ENCODE results near the gene FAM219B. TPM values are rescaled to one million over a fixed set of nuclear protein-coding genes. Genes with fewer than 3 reads are reported as not detected.

The FAM219B gene
- total and polyA plus RNA-seq, 2 donors from 2014 or later = 41.7 to 76.5 TPM

DNA sequence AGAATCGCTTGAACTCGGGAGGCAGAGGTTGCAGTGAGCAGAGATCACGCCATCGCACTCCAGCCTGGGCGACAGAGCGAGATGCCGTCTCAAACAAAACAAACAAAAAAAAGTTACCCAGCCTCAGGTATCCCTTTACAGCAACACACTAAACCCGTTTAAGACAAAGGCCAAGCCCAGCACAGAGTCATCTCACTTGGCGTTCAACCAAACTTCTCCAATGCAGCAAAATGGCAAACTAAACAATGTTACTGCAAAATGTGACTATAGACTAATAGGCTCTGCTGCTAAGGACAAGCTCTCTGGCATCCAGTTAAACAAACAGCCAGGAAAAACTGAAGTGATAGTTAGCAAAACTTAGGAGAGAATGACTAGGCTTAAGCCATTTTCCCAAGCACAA is 6.4 kb upstream of the FAM219B start:
- TF ChIP-seq, protein P1, sequence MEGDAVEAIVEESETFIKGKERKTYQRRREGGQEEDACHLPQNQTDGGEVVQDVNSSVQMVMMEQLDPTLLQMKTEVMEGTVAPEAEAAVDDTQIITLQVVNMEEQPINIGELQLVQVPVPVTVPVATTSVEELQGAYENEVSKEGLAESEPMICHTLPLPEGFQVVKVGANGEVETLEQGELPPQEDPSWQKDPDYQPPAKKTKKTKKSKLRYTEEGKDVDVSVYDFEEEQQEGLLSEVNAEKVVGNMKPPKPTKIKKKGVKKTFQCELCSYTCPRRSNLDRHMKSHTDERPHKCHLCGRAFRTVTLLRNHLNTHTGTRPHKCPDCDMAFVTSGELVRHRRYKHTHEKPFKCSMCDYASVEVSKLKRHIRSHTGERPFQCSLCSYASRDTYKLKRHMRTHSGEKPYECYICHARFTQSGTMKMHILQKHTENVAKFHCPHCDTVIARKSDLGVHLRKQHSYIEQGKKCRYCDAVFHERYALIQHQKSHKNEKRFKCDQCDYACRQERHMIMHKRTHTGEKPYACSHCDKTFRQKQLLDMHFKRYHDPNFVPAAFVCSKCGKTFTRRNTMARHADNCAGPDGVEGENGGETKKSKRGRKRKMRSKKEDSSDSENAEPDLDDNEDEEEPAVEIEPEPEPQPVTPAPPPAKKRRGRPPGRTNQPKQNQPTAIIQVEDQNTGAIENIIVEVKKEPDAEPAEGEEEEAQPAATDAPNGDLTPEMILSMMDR (IDR thresholded peaks at IDR 0.05; ENCODE audit: borderline replicate concordance, extremely low read depth, insufficient read depth) = no peak
- peaks cover 0 to 14% (median 9%) of the 10 kb centered on the region in 3 donors for H3K36me3 ChIP-seq (ENCODE audit: control insufficient read depth in 2 of 3, insufficient read depth in 3 of 3, low read length in 3 of 3)
- H3K27me3 ChIP-seq (ENCODE audit: control insufficient read depth, insufficient read depth, low read length) = no peaks in the 10 kb centered on the region
- H3K27ac ChIP-seq (ENCODE audit: low read depth in 2 of 2, low read length in 2 of 2) = no peak overlapping the region
- intact Hi-C loops (cut with DNase I) = no loop called here
- H3K4me3 ChIP-seq (ENCODE audit: low read length in 3 of 3) = no peak overlapping the region
- FAIRE-seq (no peak), DNase-seq (no peak)
- H3K4me1 ChIP-seq (ENCODE audit: control insufficient read depth in 2 of 3, insufficient read depth in 2 of 3, low read depth in 1 of 3, low read length in 3 of 3) = no peaks in the 10 kb centered on the region
- H3K9ac ChIP-seq (ENCODE audit: low read length in 3 of 3) = no peak overlapping the region
- H3K9me3 ChIP-seq (ENCODE audit: control insufficient read depth in 2 of 3, insufficient read depth in 1 of 3, low read length in 3 of 3) = no peaks in the 10 kb centered on the region

DNA sequence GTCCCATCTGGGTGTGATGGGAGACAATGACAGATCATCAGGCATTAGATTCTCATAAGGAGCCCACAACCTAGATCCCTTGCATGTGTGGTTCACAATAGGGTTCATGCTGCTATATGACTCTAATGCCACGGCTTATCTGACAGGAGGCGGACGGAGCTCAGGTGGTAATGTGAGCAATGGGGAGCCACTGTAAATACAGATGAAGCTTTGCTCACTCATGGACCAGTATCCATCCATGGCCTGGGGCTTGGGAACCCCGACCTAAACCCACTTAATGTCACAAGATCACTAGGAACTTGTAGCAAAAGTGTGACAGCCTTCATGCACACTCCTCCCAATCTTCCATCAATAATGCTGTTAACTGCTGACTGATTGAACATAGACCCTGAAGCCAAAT is 2.0 kb upstream of the FAM219B start:
- DNase-seq (no peak), FAIRE-seq (no peak)
- no peaks in the 10 kb centered on the region for H3K9me3 ChIP-seq (ENCODE audit: control insufficient read depth in 2 of 3, insufficient read depth in 1 of 3, low read length in 3 of 3)
- H3K36me3 ChIP-seq (ENCODE audit: control insufficient read depth in 2 of 3, insufficient read depth in 3 of 3, low read length in 3 of 3) = peaks cover 3 to 17% (median 12%) of the 10 kb centered on the region in 3 donors
- TF ChIP-seq, protein P1 (IDR thresholded peaks at IDR 0.05; ENCODE audit: borderline replicate concordance, extremely low read depth, insufficient read depth) = no peak
- intact Hi-C loops (cut with DNase I) = no loop called here
- H3K4me1 ChIP-seq (ENCODE audit: control insufficient read depth in 2 of 3, insufficient read depth in 2 of 3, low read depth in 1 of 3, low read length in 3 of 3) = peaks cover 3 to 16% (median 6%) of the 10 kb centered on the region in 3 donors
- no peak overlapping the region for H3K4me3 ChIP-seq (ENCODE audit: low read length in 3 of 3)
- H3K27ac ChIP-seq (ENCODE audit: low read depth in 2 of 2, low read length in 2 of 2) = no peak overlapping the region
- no peak overlapping the region for H3K9ac ChIP-seq (ENCODE audit: low read length in 3 of 3)
- no peaks in the 10 kb centered on the region for H3K27me3 ChIP-seq (ENCODE audit: control insufficient read depth, insufficient read depth, low read length)

DNA sequence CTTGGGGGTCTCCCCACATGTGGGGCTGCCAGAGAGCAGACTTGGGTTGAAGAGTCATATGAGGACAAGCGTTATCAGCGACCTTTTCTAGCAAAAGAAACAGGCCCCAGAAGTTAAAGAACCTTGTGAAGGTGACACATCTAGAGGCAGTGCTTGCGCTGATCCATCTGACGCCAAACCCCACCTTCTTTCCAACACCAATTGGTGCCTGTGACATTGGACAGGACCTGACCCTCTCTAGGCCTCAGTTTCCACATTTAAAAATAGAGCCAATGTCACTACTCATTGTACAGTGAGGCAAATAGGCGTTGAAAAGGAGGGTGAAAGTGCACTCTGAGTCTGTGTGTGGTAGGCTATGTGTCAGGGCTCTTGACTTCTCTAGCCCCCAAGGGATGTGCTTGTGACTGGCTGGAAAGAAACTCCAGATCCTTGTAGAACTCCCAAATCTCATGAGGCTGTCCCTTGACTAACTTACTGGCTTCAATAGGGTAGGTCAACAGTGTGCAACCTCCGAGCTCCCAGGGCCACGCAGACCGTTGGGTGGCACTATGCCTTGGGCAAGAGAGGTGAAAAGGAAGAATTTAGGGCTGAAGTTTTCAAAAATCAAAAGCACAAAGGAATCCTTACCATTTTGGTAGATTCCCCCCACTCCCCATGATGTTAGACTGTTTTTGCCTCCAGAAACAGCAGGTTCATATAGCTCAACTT is 666 bp upstream of the FAM219B start:
- FAIRE-seq (no peak), DNase-seq (no peak)
- Histone ChIP-seq H3K9ac (ENCODE audit: low read length in 3 of 3) (peak overlapping the region; percentile 68 to 98 (median 71)), H3K4me3 (ENCODE audit: low read length in 3 of 3) (peak overlapping the region; percentile 87 to 96 (median 87)), H3K27me3 (ENCODE audit: control insufficient read depth, insufficient read depth, low read length) (no peaks in the 10 kb centered on the region), H3K27ac (ENCODE audit: low read depth in 2 of 2, low read length in 2 of 2) (peak overlapping the region; percentile 93 to 96), H3K4me1 (ENCODE audit: control insufficient read depth in 2 of 3, insufficient read depth in 2 of 3, low read depth in 1 of 3, low read length in 3 of 3) (peaks cover 3 to 16% (median 6%) of the 10 kb centered on the region in 3 donors), H3K9me3 (ENCODE audit: control insufficient read depth in 2 of 3, insufficient read depth in 1 of 3, low read length in 3 of 3) (no peaks in the 10 kb centered on the region), H3K36me3 (ENCODE audit: control insufficient read depth in 2 of 3, insufficient read depth in 3 of 3, low read length in 3 of 3) (peaks cover 3 to 20% (median 19%) of the 10 kb centered on the region in 3 donors)
- TF ChIP-seq, protein P1 (IDR thresholded peaks at IDR 0.05; ENCODE audit: borderline replicate concordance, extremely low read depth, insufficient read depth) = no peak
- intact Hi-C loops (cut with DNase I) = no loop called here

Data from kidney (tissue), 14 donors.